HG02759 (cell line): Measurements from ENCODE around the gene RNF130.

Experiments used
- ATAC-seq: cut with Tn5 transposase; IDR thresholded peaks from one replicate; pipeline ENCODE4 v1.9.1; 2021; ENCODE audit warnings: mild to moderate bottlenecking, moderate library complexity; ENCODE audit not compliant: unreplicated experiment

RNF130 gene

DNA sequence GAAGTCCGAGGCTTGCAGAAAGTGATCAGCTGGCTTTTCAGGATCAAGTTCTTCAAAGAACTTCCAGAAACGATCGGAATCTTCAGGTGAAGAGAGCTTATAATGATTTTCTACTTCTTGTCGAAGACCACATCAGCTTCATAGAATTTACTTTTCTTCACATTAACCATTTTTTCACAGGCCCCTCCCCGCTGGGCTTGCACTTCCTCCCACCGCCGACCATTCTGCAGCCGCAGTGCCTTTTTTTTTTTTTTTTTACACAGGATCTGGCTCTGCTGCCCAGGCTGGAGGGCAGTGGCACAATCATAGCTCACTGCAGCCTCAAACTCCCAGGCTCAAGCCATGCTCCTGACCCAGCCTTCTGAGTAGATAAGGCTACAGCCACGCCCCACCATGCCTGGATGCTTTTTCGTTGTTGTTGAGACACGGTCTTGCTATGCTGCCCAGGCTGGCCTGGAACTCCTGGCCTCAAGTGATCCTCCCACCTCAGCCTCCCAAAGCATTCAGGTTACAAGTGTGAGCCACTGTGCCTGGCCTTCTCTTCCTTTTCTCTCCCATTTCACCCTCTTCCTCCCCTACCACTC, 15.3 kb upstream of the RNF130 start:
- no peak for ATAC-seq

DNA sequence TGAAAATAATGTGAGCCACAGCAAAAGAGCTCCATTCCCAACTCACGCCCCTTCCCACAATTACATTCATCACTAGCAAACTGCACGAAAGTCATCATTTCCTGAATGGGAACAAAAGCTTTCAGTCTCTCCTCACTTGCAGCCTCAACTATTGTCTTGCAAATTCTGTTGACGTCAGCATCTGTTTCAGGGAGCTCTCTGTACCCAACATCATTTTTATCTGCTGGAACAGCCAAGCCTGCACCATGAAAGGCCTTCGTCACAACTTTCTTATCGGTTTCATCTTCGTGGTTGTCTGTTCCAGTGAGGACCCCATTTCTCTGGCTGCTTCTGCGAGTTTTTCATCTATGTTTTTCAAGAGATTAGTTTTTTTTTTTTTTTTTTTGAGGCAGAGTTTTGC, 14.3 kb upstream of the RNF130 start:
- ATAC-seq = no peak

DNA sequence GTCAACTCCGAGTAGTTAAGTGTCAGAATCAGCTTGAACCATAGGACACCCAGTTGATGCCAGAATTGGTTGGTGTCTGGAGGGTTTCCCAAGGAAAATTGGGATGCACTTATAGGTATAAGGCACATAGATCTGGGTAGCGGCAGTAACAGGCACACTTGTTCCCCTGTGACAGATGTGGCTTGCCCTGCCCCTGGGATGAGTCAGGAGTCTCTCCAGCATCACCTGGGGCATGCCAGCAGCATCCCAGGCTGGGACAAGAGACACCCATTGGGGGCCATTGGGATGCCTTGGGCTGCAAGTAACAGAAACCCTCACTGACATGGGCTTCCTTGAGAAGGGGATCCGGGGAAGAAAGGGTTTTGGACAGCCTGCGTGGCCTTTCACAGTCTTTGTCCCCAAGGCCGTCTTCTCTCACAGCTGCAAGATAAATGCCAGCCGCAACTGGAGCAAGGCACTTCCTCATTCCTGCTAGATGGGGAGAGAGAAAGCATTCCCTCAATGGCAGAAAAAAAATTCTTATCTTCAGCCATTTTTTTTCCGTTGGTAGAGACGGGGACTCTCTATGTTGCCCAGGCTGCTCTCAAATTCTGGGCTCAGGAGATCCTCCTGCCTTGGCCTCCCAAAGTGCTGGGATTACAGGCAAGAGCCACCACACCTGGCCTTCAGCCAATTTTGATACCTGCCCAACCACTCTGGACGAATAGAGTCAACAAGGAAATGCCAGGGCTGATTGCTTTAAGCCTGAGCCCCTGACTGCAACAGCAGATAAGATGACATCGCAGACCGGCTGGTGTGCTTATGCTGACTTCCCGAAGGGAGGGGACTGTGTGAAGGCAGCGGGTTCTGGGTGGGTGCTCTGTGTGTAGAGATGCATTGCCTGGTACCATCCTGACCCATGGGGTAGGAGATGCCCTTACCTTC, 13.3 kb upstream of the RNF130 start:
- no peak for ATAC-seq

DNA sequence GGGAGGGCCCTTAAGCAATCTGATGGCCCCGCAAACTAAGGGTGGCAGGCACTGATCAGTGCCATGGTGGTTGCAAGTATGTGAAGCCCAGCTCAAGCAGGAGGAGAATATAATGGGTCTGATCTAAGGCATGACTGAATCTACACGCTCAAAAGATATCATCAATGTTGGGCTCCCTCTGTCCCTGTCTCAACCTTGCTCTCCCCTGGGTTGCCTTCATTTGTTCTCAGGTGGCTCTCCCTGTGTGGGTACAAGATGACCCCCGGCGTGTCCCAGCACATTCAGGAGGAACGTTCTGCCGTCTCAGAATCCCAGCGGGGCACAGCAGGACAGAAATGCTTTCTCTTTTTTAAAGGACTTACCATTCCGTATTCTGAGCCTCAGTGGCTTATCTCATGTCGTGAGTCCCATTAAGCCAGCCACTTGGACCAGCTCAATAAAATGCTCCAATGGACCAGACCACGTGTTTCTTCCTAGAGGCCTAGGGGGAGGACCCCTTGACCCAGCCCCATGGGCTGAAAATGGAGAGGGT, 12.0 kb upstream of the RNF130 start:
- no peak for ATAC-seq

DNA sequence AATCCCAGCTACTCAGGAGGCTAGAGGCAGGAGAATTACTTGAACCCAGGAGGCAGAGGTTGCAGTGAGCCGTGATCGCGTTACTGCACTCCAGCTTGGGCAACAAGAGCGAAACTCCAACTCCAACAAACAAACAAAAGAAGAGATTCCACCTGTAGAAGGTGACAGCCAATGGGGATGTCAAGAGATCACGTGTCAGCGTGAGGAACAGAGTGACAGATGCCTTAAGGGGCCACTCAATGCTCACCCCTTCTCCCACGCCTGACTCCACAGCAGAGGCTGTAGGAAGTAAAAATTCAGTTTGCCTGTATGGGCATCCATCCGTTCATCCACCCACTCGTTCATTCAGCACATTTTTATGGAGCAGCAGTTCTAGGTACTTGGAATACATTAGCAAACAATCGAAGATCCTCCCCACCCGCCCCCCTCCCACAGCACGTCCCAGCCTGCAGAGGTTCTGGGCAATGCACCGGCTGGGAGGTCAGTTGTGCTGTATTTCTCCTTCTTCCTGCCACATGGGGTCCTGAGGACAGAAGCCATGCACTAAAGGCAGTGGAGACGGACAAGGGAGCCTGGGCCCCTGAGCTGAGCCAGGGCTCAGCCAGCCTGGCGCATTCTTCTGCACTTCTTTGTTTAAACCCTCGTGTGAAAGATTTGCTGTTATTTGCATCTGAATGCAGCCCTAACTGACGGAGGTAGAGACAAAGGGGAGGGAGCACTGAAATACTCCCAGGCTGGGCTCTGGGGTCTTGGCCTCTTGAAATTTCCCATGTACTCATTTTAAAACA, 11.3 kb upstream of the RNF130 start:
- no peak for ATAC-seq

DNA sequence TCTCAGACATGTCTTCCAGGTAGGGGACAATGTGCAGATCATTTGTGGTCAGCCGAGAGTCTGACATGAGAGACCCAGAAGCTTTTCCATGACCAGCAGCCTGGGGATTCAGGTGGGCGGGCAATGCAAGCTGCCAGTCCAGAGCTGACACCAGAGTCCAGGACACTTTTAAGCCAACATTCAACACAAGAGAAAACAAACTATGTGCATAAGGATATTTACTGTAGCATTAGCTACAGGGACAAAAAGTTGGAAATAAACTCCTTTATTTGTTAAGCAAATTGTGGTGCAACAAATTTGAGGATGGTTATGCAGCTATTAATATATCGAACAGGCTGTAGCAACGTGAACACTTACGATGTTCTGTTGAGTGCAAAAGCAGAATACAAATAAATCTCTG, 9.9 kb upstream of the RNF130 start:
- ATAC-seq = no peak

DNA sequence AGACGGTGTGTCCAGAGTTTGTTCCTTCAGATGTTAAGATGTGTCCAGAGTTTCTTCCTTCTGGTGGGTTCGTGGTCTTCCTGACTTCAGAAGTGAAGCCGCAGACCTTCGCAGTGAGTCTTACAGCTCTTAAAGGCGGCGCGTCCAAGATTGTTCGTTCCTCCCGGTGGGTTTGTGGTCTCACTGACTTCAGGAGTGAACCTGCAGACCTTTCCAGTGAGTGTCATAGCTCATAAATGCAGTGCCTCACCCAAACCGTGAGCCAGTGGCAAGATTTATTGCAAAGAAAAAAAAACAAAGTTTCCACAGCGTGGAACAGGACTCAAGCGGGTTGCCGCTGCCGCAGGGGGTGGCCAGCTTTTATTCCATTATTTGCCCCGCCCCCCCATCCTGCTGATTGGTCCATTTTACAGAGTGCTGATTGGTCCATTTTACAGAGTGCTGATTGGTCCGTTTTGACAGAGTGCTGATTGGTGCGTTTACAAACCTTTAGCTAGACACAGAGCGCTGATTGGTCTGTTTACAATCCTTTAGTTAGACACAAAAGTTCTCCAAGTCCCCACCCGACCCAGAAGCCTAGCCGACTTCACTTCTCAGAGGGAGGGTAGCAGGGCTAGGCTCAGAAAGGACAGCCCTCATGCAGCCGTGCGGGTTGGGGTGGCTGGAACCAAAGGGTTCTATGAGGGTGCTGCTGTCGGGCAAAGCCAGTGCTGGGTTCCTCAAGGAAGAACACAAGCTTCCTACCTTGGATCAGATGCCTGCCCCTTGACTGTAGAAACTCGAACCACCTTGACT, 9.1 kb upstream of the RNF130 start:
- no peak for ATAC-seq

DNA sequence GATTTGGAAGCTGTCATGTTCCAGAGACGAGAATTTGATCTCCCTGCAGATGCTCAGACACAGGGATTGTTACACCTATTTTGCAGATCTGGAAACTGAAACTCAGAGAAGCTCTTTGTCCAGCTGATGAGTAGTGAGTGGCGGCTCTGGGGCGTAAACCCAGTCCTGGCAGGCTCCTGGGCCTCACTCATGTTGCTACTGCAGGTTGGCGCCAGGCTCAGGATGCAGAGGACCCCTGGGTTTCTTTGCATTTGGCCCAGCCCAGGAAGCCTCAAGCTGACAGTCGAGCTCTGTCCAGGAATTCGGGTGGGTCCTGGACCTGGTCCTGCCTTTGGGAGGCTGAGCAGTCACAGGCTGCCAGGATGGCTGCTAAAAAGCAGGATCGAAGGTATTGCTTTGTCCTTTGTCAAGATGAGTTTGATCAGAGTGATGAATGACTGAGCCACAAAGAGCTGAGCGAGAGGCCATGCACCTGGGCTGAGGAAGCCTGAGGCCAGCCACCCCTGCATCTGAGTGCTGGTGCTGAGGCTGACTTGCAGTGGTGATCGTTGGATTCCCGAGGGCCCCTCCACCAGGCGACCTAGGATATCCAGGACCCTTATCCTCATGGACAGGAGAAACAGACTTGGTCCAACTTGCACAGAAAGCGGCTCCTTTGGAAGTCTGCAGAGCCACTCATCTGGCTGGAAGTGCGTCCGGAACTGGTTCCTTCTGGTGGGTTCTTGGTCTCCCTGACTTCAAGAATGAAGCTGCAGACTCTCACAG, 8.3 kb upstream of the RNF130 start:
- ATAC-seq = no peak

DNA sequence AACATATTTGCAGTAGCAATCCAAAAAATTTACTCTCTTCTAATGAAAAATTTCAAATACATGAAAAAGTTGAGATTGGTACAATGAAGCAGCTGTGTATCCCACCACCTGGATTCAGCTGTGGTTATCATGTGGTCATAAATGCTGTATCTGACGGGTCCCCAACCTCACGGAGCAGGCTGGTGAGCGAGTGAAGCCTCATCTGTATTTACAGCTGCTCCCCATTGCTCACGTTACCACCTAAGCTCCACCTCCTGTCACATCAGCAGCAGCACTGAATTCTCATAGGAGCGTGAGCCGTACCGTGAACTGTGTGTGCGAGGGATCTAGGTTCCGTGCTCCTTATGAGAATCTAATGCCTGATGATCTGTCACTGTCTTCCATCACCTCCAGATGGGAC, 6.8 kb upstream of the RNF130 start:
- ATAC-seq = no peak

DNA sequence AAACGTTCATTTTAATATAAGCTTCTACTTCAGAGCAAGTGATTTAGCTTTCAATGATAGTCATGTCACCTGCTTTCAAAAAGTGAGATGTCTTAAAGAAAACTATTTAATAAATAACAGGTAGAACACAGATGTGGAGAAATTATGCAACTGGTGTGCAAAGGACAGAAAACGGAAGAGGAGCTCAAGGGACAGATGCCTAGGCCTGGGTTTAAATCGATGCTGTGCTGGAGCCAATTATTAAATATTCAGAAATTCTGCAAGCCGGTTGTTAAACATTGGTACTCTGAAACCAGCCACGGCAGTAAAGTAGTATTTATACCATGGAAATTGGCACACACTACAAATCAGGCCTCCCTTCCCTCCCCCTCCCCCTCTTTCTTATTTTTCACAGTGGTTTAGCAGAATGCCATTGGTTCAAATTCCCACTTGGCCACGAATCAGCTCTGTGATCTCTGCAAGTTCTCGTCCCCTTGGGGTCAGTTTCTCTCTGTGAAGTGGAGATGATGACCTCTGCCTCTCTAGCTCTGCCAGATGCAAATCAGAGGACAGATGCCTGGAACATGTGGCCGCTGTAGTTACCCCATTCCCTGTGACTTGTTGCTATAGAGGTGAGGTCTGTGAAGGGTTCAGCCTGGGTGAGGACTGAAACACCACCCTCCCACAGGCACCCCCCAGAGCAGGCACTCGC, 6.2 kb upstream of the RNF130 start:
- no peak for ATAC-seq

DNA sequence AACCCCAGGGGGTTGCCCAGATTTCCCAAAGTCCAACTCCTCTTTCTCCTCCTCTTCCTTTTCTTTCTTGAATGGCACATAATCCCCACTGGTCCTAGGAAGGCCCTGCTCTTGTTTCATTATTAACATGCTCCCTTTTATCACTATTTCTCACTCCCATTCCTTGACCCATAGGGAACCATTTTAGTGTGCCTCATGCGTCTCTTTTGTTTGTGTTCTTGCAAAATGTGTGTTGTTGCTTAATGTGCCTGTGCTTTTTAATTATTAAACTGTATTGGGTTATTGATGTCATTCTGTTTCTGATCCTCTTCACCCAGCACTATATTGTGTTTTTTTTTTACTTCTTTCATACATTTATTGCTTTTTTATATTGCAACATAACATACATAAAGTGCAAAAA, 4.1 kb upstream of the RNF130 start:
- no peak for ATAC-seq

DNA sequence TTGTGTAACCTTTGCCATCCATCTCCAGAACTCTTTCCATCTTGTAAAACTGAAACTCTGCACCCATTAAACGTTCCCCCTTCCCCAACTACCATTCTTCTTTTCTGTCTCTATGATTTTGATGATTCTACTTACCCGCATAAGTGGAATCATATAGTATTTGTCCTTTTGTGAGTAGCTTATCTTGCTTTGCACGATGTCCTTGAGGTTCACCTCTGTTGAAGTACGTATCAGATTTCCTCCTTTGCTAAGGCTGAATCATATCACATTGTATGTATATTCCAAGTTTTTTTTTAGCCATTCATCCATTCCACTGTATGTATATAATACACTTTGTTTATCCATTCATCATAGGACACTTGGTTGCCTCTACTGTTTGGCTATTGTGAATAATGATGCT, 2.9 kb upstream of the RNF130 start:
- ATAC-seq = no peak

DNA sequence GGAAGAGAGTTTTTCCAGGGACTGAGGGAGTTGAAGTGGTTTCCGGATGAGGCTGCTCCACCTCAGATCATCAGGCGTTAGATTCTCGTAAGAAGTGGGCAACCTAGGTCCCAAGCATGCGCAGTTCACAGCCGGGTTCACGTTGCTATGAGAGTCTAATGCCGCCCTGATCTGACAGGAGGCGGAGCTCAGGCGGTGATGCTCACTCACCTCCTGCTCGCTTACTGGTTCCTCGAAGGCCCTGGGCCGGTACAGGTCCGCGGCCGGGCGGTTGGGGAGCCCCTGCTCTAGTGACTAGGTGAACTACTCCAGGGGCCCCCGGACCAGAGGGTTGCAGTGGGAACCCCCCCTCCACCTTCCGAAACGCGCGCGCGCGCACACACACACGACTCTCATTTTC, 997 bp upstream of the RNF130 start:
- no peak for ATAC-seq

DNA sequence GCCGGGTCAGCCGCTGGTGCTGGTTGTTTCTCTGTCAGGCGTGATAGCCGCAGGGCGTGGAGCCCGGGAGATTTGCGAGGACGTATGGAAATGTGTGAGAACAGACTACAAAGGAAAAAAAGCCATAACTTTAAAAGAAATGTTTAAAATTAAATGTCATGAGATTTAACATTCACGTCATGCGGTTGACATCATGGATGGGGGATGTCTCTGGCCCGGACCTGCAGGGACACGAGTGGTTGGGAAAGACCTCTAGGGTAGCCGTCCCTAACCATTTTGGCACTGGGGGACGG, 643 bp upstream of the RNF130 start:
- ATAC-seq = no peak

DNA sequence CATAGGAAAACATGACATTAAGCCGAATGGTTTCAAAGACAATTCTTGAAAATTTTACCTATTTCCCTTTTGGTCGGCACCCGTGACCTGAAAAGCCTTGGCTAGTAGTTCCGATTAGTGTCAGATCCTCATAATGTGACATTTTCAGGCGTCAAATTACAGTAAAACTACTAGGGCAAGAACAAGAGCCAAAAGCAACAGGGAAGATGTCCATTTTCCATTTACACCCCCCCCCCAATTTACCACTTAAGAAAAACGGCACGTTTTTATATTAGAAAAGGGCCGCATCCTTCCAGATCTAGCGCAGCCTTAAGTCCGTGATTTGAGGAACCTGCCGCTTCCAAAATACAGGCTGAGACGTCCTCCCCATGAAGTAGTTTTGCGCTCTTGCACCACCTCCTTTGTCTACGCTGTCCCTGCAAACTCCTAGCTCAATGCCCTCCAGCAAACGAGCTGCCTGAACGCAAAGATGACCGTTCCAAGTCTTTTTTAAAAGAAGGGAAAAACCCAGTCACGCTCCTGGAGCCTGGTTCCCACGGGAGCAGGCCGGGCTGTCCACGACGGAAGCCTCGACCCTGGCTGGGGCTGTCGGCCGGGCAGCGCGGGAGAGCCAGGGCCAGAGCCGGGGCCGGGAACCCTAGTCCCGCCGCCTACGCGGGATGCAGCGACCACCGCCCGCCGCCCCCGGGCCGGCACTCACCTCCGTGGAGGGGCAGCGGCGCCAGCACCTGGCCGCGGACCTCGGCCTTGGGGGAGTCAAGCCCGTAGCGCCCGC, 616 bp downstream of the RNF130 start:
- peak; percentile 31 for ATAC-seq

DNA sequence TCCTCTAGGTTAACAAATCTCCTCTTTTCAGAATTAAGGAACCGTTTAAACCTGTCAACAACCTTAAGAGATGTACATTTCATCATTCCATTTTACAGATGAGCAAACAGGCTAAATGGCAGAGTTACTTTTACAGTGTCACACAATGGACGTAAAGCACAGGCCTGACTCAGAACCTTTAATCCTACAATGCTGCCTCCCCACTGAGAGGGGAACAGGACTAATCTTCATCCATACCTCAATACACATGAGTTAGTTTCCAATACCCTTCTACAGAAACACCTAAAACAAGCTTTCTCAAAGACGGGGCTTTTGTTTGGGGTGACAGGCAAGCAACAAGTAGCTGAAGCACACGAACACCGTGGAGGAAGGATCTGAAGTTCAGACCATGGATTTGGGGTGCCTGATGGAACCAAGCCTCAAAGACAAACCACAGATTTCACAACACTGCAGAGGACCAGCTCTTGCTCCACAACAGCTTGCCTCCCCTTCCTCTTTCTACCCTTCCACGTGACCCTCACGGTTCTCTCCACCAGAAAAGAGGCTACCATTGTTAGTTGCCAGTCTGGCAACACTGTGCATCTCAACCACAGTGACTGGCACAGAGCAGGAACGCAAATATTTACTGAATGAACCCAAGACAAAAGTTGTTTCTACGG, 1.8 kb downstream of the RNF130 start:
- no peak for ATAC-seq

DNA sequence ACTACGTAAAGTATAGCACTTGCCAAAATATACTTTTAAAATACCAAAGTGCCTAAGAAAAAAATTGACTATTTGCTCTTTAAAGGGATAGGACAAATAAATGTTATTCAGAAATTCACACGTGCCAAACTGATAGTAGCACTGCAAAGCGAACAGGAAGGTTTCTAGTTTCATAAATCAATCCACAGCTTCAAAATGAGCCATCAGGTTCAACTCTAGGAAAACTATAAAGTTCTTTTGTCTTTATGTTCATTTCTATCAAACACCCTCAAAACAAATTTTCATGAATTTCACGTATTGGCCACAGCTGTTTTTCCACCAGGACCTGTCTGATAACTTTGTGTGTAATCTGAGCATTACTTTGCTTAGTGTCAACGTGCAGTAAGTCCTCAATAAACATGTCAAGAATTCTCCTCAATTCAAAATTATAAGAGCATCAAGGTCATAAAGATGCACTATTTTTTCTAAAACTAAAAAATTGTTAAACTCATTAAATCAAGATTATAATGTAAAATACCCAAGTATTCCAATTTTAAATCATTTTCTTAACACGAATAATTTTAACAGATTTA, 3.0 kb downstream of the RNF130 start:
- ATAC-seq = no peak

DNA sequence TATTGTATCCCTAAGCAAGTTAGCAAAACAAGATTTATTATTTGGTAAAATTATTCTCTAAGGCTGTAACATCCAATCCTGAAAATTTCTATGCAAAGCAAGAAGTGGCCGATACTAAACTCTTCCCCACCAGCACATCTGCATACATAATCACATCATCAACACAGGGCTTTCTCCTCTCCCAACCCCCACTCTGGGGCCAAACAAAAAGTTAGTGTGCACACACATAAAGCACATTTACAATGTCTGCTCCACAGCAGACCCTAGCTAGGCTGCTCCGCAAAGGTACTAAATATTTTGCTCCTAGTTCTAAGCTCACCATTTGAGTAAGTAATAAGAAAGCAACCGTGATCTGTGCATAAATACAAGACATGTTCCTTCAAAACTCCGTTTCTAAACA, 3.6 kb downstream of the RNF130 start:
- no peak for ATAC-seq
